Prostate gland (tissue), 2 donors: ENCODE data around the gene RYK. TPM values are rescaled to one million over a fixed set of nuclear protein-coding genes. Genes with fewer than 3 reads are reported as not detected.

ENCODE experiments used
- DNase-seq: peaks from one replicate; pipeline ENCODE4 v3.0.0-alpha.2; 2019; ENCODE audit warnings: low spot score
- H3K27ac ChIP-seq, 2 donors: fragments of 200-600 bp; sonication (generic); 2 replicates each; pipeline ENCODE4 v1.5.1; 2017 to 2019
- H3K27me3 ChIP-seq: fragments of 200-600 bp; sonication (generic); replicated peaks from 2 replicates; pipeline ENCODE4 v1.5.1; 2019; ENCODE audit not compliant: insufficient read depth
- H3K36me3 ChIP-seq, 2 donors: fragments of 200-600 bp; sonication (generic); 1 replicate in 1 of 2; 2 replicates in 1 of 2; pipeline versions ENCODE4 v1.5.1 to v1.8.1; 2017 to 2019
- H3K4me1 ChIP-seq: fragments of 200-600 bp; sonication (generic); replicated peaks from 2 replicates; pipeline ENCODE4 v1.5.1; 2019
- H3K4me3 ChIP-seq, 2 donors: fragments of 200-600 bp; sonication (generic); 2 replicates each; pipeline ENCODE4 v1.5.1; 2017 to 2019
- H3K9me3 ChIP-seq: fragments of 200-600 bp; sonication (generic); 2 replicates; pipeline ENCODE4 v1.5.1; 2017
- CTCF ChIP-seq, 4 experiments: fragments of 200-600 bp in 2 of 4; fragments of 450-650 bp in 2 of 4; sonication (generic) in 2 of 4; IDR thresholded peaks; 1 replicate in 3 of 4; 2 replicates in 1 of 4; pipeline ENCODE4 v1.5.1; 2016 to 2019; ENCODE audit warnings: antibody characterized with exemption in 4 of 4, mild to moderate bottlenecking in 2 of 4, moderate library complexity in 2 of 4
- POLR2A ChIP-seq: fragments of 450-650 bp; IDR thresholded peaks from one replicate; pipeline ENCODE4 v1.6.1; 2016; ENCODE audit warnings: antibody characterized with exemption, mild to moderate bottlenecking
- POLR2AphosphoS5 ChIP-seq: sonication (generic); formaldehyde crosslinking; IDR thresholded peaks from one replicate; pipeline ENCODE4 v1.6.1; 2017; ENCODE audit warnings: antibody characterized with exemption
- WGBS: methylation state at CpG from one replicate; pipeline ENCODE4 v1.1.5; 2018; 5-methylcytosine and 5-hydroxymethylcytosine counted together
- intact Hi-C: fragments of 100-400 bp; cut with DNase I; formaldehyde crosslinking; loops from one replicate; pipeline ENCODE4 v1.14.2; 2022
- total RNA-seq, 2 donors: library from RNA; depleted of rRNA; stranded (reverse); fragments of >200 nt; gene quantifications; one replicate each; pipeline ENCODE4 v1.1.0, GENCODE V29; 2016

Gene RYK
- total RNA-seq = 10 to 100 TPM; 61.6 to 95.8 TPM

GRCh38 chr3:134250717-134251220 is at the start of gene RYK:
RYK (minus strand) TSS chr3:134250859; CDS start chr3:134250654, 205 bp downstream.
- no peaks in the 10 kb centered on the region for H3K27me3 ChIP-seq
- WGBS = 0% methylated on average over 37 of the region's 59 CpGs
- DNase-seq = peak; percentile 74
- H3K27ac ChIP-seq = peak within 1 kb of the TSS; percentile 90 to 93
- H3K4me1 ChIP-seq = no peaks in the 10 kb centered on the region
- intact Hi-C loops = loop anchor here (5.0 kb wide), 1 partner anchor 47 kb away; no protein-coding TSS in a partner anchor
- H3K4me3 ChIP-seq = peak within 1 kb of the TSS; percentile 74 to 77
- no peaks in the 10 kb centered on the region for H3K36me3 ChIP-seq
- TF ChIP-seq POLR2AphosphoS5 (peak; percentile 46), CTCF (IDR thresholded peaks at IDR 0.05) (no peak), POLR2A (peak; percentile 77)
- H3K9me3 ChIP-seq = no peaks in the 10 kb centered on the region

- no peaks in the 10 kb centered on the region for H3K36me3 ChIP-seq
- H3K9me3 ChIP-seq = no peaks in the 10 kb centered on the region
- no peaks in the 10 kb centered on the region for H3K27me3 ChIP-seq
- TF ChIP-seq POLR2AphosphoS5 = no peak
- TF ChIP-seq CTCF (IDR thresholded peaks at IDR 0.05) = peak in 1 of 4 experiments; percentile 7
- no peak for TF ChIP-seq POLR2A
- no peak for DNase-seq
- intact Hi-C loops = loop anchor here (2.0 to 5.0 kb wide), 3 partner anchors 48 to 368 kb away; partner anchors contain the start of gene RYK
- WGBS = 52% methylated on average over 1 of the region's 1 CpG
- H3K27ac ChIP-seq = no peak overlapping the region
- H3K4me1 ChIP-seq = no peaks in the 10 kb centered on the region
- no peak overlapping the region for H3K4me3 ChIP-seq
These were observed 49.2 kb upstream of the RYK start for GRCh38 chr3:134299888-134300206.

- H3K27me3 ChIP-seq = no peaks in the 10 kb centered on the region
- no peaks in the 10 kb centered on the region for H3K4me1 ChIP-seq
- 70% methylated on average over 4 of the region's 4 CpGs for WGBS
- intact Hi-C loops = loop anchor here (2.0 to 5.0 kb wide), 2 partner anchors 47 to 87 kb away; partner anchors contain the start of gene RYK
- DNase-seq = no peak
- H3K9me3 ChIP-seq = no peaks in the 10 kb centered on the region
- no peak overlapping the region for H3K27ac ChIP-seq
- TF ChIP-seq POLR2A = no peak
- peak in 3 of 4 experiments; percentile 39 to 64 (median 56) for TF ChIP-seq CTCF (IDR thresholded peaks at IDR 0.05)
- TF ChIP-seq POLR2AphosphoS5 = no peak
- no peaks in the 10 kb centered on the region for H3K36me3 ChIP-seq
- no peak overlapping the region for H3K4me3 ChIP-seq
These were observed 48.7 kb upstream of the RYK start for GRCh38 chr3:134299185-134299887.

GRCh38 chr3:134298249-134298648 is 47.6 kb upstream of the RYK start:
- no peaks in the 10 kb centered on the region for H3K4me1 ChIP-seq
- H3K36me3 ChIP-seq = no peaks in the 10 kb centered on the region
- no peak for DNase-seq
- no peaks in the 10 kb centered on the region for H3K9me3 ChIP-seq
- no peak overlapping the region for H3K27ac ChIP-seq
- 91% methylated on average over 2 of the region's 2 CpGs for WGBS
- no peaks in the 10 kb centered on the region for H3K27me3 ChIP-seq
- no peak overlapping the region for H3K4me3 ChIP-seq
- intact Hi-C loops = loop anchor here (2.0 to 5.0 kb wide), 2 partner anchors 46 to 85 kb away; partner anchors contain the start of gene RYK
- TF ChIP-seq CTCF (IDR thresholded peaks at IDR 0.05) = no peak
- TF ChIP-seq POLR2A = no peak
- TF ChIP-seq POLR2AphosphoS5 = no peak

GRCh38 chr3:134296616-134297015 is 46.0 kb upstream of the RYK start:
- intact Hi-C loops = loop anchor here (5.0 kb wide), 1 partner anchor 44 kb away; the partner anchor contains the start of gene RYK

More at GRCh38 chr3:134296616-134297015, 46.0 kb upstream of the RYK start:
- no peak for DNase-seq
- no peak overlapping the region for H3K4me3 ChIP-seq
- no peaks in the 10 kb centered on the region for H3K36me3 ChIP-seq
- no peaks in the 10 kb centered on the region for H3K27me3 ChIP-seq
- TF ChIP-seq POLR2AphosphoS5 (no peak), CTCF (IDR thresholded peaks at IDR 0.05) (no peak)
- H3K27ac ChIP-seq = no peak overlapping the region
- H3K9me3 ChIP-seq = no peaks in the 10 kb centered on the region
- no peaks in the 10 kb centered on the region for H3K4me1 ChIP-seq
